Panc1 (cell line): Measurements from ENCODE around the gene DSG4. TPM values are rescaled to one million over a fixed set of nuclear protein-coding genes. Genes with fewer than 3 reads are reported as not detected.

Experiments used
- ATAC-seq: fragments of 200-7000 bp; cut with Tn5 transposase; 2 replicates; pipeline ENCODE4 v1.9.1; 2020; ENCODE audit warnings: mild to moderate bottlenecking, moderate library complexity
- BruUV-seq: library from RNA; stranded (reverse); fragments of 400-500 nt; replicated peaks from 2 replicates; lab custom pipeline; 2021; lab: Mats Ljungman, UMichigan
- CTCF ChIA-PET: fragments of 300-600 bp; sonication (Branson Sonifier 250); formaldehyde crosslinking; loops from one replicate; lab custom pipeline; 2022; ENCODE audit warnings: antibody characterized with exemption; lab: Charles Lee
- POLR2A ChIA-PET: fragments of 300-600 bp; sonication (Branson Sonifier 250); formaldehyde crosslinking; loops from one replicate; lab custom pipeline; 2022; ENCODE audit warnings: antibody characterized with exemption; lab: Charles Lee
- DNase-seq: peaks from one replicate; pipeline ENCODE4 v3.0.0-alpha.2; 2010; ENCODE audit warnings: low read depth, low spot score
- H3K27ac ChIP-seq: 2 replicates; pipeline ENCODE4 v1.5.1; 2011; ENCODE audit warnings: mild to moderate bottlenecking, low read length, inconsistent platforms
- H3K27me3 ChIP-seq: fragments of 200-500 bp; sonication (Bioruptor generic); 2 replicates; pipeline ENCODE4 v1.6.0; 2014; ENCODE audit warnings: low read length, inconsistent platforms; ENCODE audit not compliant: control insufficient read depth, insufficient read depth
- H3K36me3 ChIP-seq: fragments of 200-500 bp; sonication (Bioruptor generic); 2 replicates; pipeline ENCODE4 v1.5.1; 2014; ENCODE audit warnings: inconsistent platforms, mild to moderate bottlenecking, low read length, moderate library complexity; ENCODE audit not compliant: control insufficient read depth, insufficient read depth
- H3K4me1 ChIP-seq: 2 replicates; pipeline ENCODE4 v1.5.1; 2011; ENCODE audit warnings: inconsistent platforms, mild to moderate bottlenecking, low read length, moderate library complexity; ENCODE audit not compliant: control insufficient read depth, insufficient read depth
- H3K4me3 ChIP-seq, 2 experiments: 2 replicates each; pipeline ENCODE4 v1.5.1; 2011 to 2012; ENCODE audit warnings: low read depth in 2 of 2, low read length in 2 of 2, mild to moderate bottlenecking in 2 of 2, inconsistent platforms in 1 of 2, moderate library complexity in 1 of 2
- H3K9me3 ChIP-seq: fragments of 200-500 bp; sonication (Bioruptor generic); 2 replicates; pipeline ENCODE4 v1.5.1; 2014; ENCODE audit warnings: low read depth, mild to moderate bottlenecking, inconsistent platforms, low read length, moderate library complexity; ENCODE audit not compliant: control insufficient read depth, insufficient read depth
- CTCF ChIP-seq: fragments of 450-650 bp; IDR thresholded peaks from 2 replicates; pipeline ENCODE4 v1.5.1; 2017; ENCODE audit warnings: mild to moderate bottlenecking
- POLR2AphosphoS5 ChIP-seq: IDR thresholded peaks from 2 replicates; pipeline ENCODE4 v1.6.1; 2012; ENCODE audit warnings: mild to moderate bottlenecking, low read depth, low read length, moderate library complexity
- REST ChIP-seq, 2 experiments: IDR thresholded peaks; 2 replicates each; pipeline ENCODE4 v1.6.1; 2011 to 2012; ENCODE audit warnings: low read depth in 2 of 2, control low read depth in 1 of 2, low read length in 1 of 2, mild to moderate bottlenecking in 1 of 2, moderate library complexity in 1 of 2; ENCODE audit not compliant: insufficient read depth in 1 of 2
- SIN3A ChIP-seq: IDR thresholded peaks from 2 replicates; pipeline ENCODE4 v1.6.1; 2012; ENCODE audit warnings: low read depth, mild to moderate bottlenecking, low read length, moderate library complexity, borderline replicate concordance; ENCODE audit not compliant: insufficient read depth
- TCF7L2 ChIP-seq: IDR thresholded peaks from 2 replicates; pipeline ENCODE4 v1.6.1; 2011; ENCODE audit warnings: mild to moderate bottlenecking, low read depth, low read length, inconsistent platforms
- in situ Hi-C: cut with HindIII; loops from 2 replicates; pipeline ENCODE4 v1.10.0; 2016; ENCODE audit warnings: low sequenced_read_pairs, low pct_unique_long_range_greater_than_20kb
- intact Hi-C: fragments of 100-400 bp; cut with micrococcal nuclease; formaldehyde crosslinking; loops from one replicate; pipeline ENCODE4 v1.10.0; 2022; ENCODE audit not compliant: unreplicated experiment
- total RNA-seq: library from RNA; stranded (reverse); gene quantifications from one replicate; pipeline ENCODE4 v1.2.1, GENCODE V29; 2021; ENCODE audit not compliant: unreplicated experiment

The DSG4 gene
- total RNA-seq, 1 experiment from 2014 or later = not detected

- Histone ChIP-seq H3K4me3 (no peak overlapping the region), H3K36me3 (no peaks in the 10 kb centered on the region), H3K27ac (no peak overlapping the region), H3K27me3 (no peaks in the 10 kb centered on the region), H3K9me3 (no peaks in the 10 kb centered on the region), H3K4me1 (no peaks in the 10 kb centered on the region)
- ChIA-PET POLR2A (no interaction called here), CTCF (no interaction called here)
- no peak for ATAC-seq
- TF ChIP-seq TCF7L2 (no peak), REST (IDR thresholded peaks at IDR 0.05; ENCODE audit: insufficient read depth in 1 of 2, low read depth in 2 of 2, low read length in 1 of 2) (no peak), POLR2AphosphoS5 (no peak), SIN3A (no peak), CTCF (no peak)
- BruUV-seq = no TSS peak
- intact Hi-C loops = no loop called here
- in situ Hi-C loops = no loop called here
- DNase-seq = no peak
These were observed 69.3 kb downstream of the DSG4 start for GRCh38 chr18:31445908-31446307.

- H3K4me3 ChIP-seq = no peak overlapping the region
- no peaks in the 10 kb centered on the region for H3K27me3 ChIP-seq
- H3K27ac ChIP-seq = no peak overlapping the region
- ChIA-PET POLR2A (no interaction called here), CTCF (no interaction called here)
- BruUV-seq = no TSS peak
- in situ Hi-C loops (no loop called here), intact Hi-C loops (no loop called here)
- DNase-seq = no peak
- no peaks in the 10 kb centered on the region for H3K4me1 ChIP-seq
- H3K36me3 ChIP-seq = no peaks in the 10 kb centered on the region
- H3K9me3 ChIP-seq = no peaks in the 10 kb centered on the region
- no peak for TF ChIP-seq CTCF
- no peak for TF ChIP-seq POLR2AphosphoS5
- no peak for TF ChIP-seq SIN3A
- TF ChIP-seq REST (IDR thresholded peaks at IDR 0.05; ENCODE audit: insufficient read depth in 1 of 2, low read depth in 2 of 2, low read length in 1 of 2) = no peak
- TF ChIP-seq TCF7L2 = no peak
- no peak for ATAC-seq
These were observed 70.3 kb downstream of the DSG4 start for GRCh38 chr18:31446854-31447253.
